ENCODE results near the gene SCARB1. TPM values are rescaled to one million over a fixed set of nuclear protein-coding genes. Genes with fewer than 3 reads are reported as not detected.
A peak's percentile ranks its signal among the peaks of the same experiment; 100 is the strongest.

The SCARB1 gene
- total and polyA plus RNA-seq, 9 of the 15 experiments (the other 6 are each of a cell fraction or from before 2014, with no cell fraction given) = 0.56 to 157 (median 52.8) TPM

- H3K4me2 ChIP-seq (ENCODE audit: insufficient read depth, low read length) = no peak overlapping the region
- H3K27ac ChIP-seq (ENCODE audit: extremely low read depth, low read depth, low read length) = no peak overlapping the region
- H3K4me3 ChIP-seq = no peak overlapping the region
- H4K20me1 ChIP-seq (replicated peaks; ENCODE audit: control insufficient read depth, insufficient read depth, low read length) = no peaks in the 10 kb centered on the region
- BruUV-seq (replicated peaks) = TSS peak; percentile 56
- ChIA-PET CTCF (ENCODE audit: low intra/inter-chr PET ratio) (no interaction called here), POLR2A (interaction anchor here (0.6 kb wide), 1 partner anchor 729 kb away, joined by 3 read pairs; no protein-coding TSS in a partner anchor)
- ATAC-seq (no peak), DNase-seq (ENCODE audit: extremely low read depth in 1 of 4, low spot score in 3 of 4) (no peak), FAIRE-seq (no peak)
- H3K79me2 ChIP-seq (ENCODE audit: control insufficient read depth, insufficient read depth, low read length) = no peaks in the 10 kb centered on the region
- H3K9ac ChIP-seq (ENCODE audit: insufficient read depth in 1 of 2, low read depth in 2 of 2, low read length in 2 of 2) = 0 out of 4 replicates have a peak overlapping the region, but pooled peaks of 1 of the 2 experiments have one; percentile 56
- peaks cover 0 to 10% of the 10 kb centered on the region in 2 experiments; a peak in 1 of 5 replicates for H3K4me1 ChIP-seq (replicated peaks in 1 of 2; ENCODE audit: control insufficient read depth in 2 of 2, insufficient read depth in 2 of 2, low read length in 2 of 2)
- H3K27me3 ChIP-seq (ENCODE audit: control insufficient read depth in 2 of 2, insufficient read depth in 2 of 2, low read length in 2 of 2) = no peaks in the 10 kb centered on the region
- in situ Hi-C loops (cut with MboI) = no loop called here
- 86% methylated on average over 11 of the region's 11 CpGs for WGBS (ENCODE audit: insufficient coverage, low coverage, missing lambda C conversion rate)
- H3K36me3 ChIP-seq (ENCODE audit: control insufficient read depth, insufficient read depth, low read length) = peaks cover 87% of the 10 kb centered on the region; the same call in 2 of the 3 replicates
- H3K9me3 ChIP-seq (replicated peaks; ENCODE audit: control insufficient read depth, insufficient read depth, low read depth, low read length) = no peaks in the 10 kb centered on the region
- intact Hi-C loops (cut with micrococcal nuclease) = no loop called here
- peaks cover 2% of the 10 kb centered on the region for H3K9me1 ChIP-seq (ENCODE audit: control insufficient read depth, insufficient read depth, low read length)
- no peak overlapping the region for H2AFZ ChIP-seq (ENCODE audit: low read depth, low read length)
- TF ChIP-seq ZNF121 (CRISPR knock-in tag; conservative IDR thresholded peaks at IDR 0.05) = 0 out of 2 replicates have a peak, but pooled peaks have one; percentile 19
- TF ChIP-seq MYBL2 (IDR thresholded peaks at IDR 0.05; ENCODE audit: low read depth) = no peak
- no peak for TF ChIP-seq MYBL2 (CRISPR knock-in tag; IDR thresholded peaks at IDR 0.05; ENCODE audit: borderline replicate concordance)
- no peak for TF ChIP-seq PCBP1 (IDR thresholded peaks at IDR 0.05; ENCODE audit: low read depth, low read length, poor library complexity, severe bottlenecking)
- TF ChIP-seq, protein P1, sequence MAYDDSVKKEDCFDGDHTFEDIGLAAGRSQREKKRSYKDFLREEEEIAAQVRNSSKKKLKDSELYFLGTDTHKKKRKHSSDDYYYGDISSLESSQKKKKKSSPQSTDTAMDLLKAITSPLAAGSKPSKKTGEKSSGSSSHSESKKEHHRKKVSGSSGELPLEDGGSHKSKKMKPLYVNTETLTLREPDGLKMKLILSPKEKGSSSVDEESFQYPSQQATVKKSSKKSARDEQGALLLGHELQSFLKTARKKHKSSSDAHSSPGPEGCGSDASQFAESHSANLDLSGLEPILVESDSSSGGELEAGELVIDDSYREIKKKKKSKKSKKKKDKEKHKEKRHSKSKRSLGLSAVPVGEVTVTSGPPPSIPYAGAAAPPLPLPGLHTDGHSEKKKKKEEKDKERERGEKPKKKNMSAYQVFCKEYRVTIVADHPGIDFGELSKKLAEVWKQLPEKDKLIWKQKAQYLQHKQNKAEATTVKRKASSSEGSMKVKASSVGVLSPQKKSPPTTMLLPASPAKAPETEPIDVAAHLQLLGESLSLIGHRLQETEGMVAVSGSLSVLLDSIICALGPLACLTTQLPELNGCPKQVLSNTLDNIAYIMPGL (CRISPR knock-in tag; IDR thresholded peaks at IDR 0.05) = no peak
- TF ChIP-seq ARNT (IDR thresholded peaks at IDR 0.05) = no peak
- no peak for TF ChIP-seq MYNN (IDR thresholded peaks at IDR 0.05)
- no peak for TF ChIP-seq MYNN (CRISPR knock-in tag; IDR thresholded peaks at IDR 0.05)
- TF ChIP-seq, protein P2, sequence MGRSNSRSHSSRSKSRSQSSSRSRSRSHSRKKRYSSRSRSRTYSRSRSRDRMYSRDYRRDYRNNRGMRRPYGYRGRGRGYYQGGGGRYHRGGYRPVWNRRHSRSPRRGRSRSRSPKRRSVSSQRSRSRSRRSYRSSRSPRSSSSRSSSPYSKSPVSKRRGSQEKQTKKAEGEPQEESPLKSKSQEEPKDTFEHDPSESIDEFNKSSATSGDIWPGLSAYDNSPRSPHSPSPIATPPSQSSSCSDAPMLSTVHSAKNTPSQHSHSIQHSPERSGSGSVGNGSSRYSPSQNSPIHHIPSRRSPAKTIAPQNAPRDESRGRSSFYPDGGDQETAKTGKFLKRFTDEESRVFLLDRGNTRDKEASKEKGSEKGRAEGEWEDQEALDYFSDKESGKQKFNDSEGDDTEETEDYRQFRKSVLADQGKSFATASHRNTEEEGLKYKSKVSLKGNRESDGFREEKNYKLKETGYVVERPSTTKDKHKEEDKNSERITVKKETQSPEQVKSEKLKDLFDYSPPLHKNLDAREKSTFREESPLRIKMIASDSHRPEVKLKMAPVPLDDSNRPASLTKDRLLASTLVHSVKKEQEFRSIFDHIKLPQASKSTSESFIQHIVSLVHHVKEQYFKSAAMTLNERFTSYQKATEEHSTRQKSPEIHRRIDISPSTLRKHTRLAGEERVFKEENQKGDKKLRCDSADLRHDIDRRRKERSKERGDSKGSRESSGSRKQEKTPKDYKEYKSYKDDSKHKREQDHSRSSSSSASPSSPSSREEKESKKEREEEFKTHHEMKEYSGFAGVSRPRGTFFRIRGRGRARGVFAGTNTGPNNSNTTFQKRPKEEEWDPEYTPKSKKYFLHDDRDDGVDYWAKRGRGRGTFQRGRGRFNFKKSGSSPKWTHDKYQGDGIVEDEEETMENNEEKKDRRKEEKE (IDR thresholded peaks at IDR 0.05; ENCODE audit: borderline replicate concordance in 1 of 2, control insufficient read depth in 1 of 2, low read depth in 2 of 2, low read length in 1 of 2) = no peak
- no peak for TF ChIP-seq SPI1 (IDR thresholded peaks at IDR 0.05; ENCODE audit: borderline replicate concordance, low read depth, low read length)
- no peak for TF ChIP-seq PRMT5 (CRISPR knock-in tag; IDR thresholded peaks at IDR 0.05)
Observed at GRCh38 chr12:124784871-124785572, 78.6 kb downstream of the SCARB1 start.
